ENCODE measurements around the gene SPTBN2.

SPTBN2 gene

DNA sequence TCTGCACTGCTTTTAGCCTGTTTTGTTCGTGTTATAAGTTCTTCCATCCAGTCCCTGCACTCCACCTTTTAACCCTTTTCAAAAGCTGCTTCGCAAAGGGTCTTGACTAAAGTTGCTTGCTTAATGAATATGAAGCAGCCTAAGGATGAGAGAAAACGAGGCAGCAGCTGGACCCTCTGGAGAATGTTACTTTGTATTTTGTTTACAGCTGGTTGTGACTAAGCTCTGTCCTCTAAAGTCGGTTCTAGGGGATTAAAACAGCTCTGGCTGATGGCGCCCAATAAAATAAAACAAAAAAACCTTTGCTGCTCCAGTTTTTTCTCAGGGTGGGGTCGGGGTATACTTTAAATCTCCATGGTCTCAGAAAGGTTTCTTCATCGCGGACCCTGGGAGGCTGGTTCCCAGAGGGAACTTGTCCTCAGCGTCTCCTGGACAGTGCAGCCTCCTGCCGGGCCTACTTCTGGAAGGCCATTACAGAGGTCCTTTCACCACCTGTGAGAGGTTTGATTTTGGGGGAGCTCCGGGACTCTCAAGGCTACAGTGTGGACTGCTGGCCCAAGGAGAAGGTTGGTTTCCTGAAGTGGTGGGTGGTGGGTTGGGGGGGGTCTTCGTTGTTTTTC, 91.3 kb downstream of the SPTBN2 start:
- DNase-seq, result no peak

DNA sequence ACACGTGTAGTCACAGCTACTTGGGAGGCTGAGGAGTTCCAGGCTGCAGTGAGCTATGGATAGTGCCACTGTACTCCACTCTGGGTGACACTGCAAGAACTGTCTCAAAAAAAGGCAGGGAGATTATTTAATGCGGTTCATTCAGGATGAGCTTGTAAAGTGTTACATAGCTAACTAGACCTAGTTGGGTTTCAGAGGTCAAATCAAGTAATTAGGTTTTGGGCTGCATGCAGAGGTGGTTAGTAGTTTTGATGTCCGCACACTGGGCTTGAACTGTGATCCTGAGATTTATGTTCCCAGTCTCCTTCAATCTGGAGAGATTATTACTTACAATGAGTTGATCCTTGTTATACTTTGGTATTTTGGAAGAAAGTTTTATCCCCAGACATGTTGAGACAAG, 92.6 kb downstream of the SPTBN2 start:
- DNase-seq, result no peak

Measured in activated CD8-positive, alpha-beta memory T cell treated with anti-CD3 and anti-CD28 coated beads, Interleukin-2, amount 50 U/mL, for 4 hours (primary cell).